Measurements from ENCODE around the gene SEMA3C. TPM values are rescaled to one million over a fixed set of nuclear protein-coding genes. Genes with fewer than 3 reads are reported as not detected.

Gene SEMA3C
- total RNA-seq, 2 donors from 2014 or later: 3.0 to 3.4 TPM

DNA sequence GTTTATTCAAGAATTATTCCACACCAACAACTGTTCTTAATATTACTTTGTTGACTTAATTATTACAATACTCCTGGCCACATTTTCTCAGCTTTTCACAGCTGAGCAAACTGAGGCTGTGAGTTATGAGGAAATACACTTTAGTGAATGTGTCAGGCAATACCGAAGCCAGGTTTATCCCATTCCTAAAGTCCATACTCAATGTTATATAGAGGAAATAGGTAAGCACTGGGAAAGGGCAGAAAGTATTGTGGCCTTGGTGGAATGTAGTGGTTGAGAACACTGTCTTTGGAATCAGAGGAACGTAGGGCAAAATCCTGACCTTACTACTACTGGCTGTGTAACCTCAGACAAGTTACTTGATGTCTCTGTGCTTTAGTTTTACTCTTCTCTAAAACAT lies 169.6 kb downstream of the SEMA3C start:
- peaks cover 14% of the 10 kb centered on the region for H3K4me1 ChIP-seq
- no peak for DNase-seq
- H3K4me3 ChIP-seq: no peak overlapping the region
- H3K36me3 ChIP-seq (replicated peaks in 1 of 2; ENCODE audit: insufficient read depth in 1 of 2, low read depth in 2 of 2): no peaks in the 10 kb centered on the region
- TF ChIP-seq POLR2A (IDR thresholded peaks at IDR 0.05): no peak
- TF ChIP-seq, protein P1, sequence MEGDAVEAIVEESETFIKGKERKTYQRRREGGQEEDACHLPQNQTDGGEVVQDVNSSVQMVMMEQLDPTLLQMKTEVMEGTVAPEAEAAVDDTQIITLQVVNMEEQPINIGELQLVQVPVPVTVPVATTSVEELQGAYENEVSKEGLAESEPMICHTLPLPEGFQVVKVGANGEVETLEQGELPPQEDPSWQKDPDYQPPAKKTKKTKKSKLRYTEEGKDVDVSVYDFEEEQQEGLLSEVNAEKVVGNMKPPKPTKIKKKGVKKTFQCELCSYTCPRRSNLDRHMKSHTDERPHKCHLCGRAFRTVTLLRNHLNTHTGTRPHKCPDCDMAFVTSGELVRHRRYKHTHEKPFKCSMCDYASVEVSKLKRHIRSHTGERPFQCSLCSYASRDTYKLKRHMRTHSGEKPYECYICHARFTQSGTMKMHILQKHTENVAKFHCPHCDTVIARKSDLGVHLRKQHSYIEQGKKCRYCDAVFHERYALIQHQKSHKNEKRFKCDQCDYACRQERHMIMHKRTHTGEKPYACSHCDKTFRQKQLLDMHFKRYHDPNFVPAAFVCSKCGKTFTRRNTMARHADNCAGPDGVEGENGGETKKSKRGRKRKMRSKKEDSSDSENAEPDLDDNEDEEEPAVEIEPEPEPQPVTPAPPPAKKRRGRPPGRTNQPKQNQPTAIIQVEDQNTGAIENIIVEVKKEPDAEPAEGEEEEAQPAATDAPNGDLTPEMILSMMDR (IDR thresholded peaks at IDR 0.05): no peak
- H3K27ac ChIP-seq: no peak overlapping the region
- no peaks in the 10 kb centered on the region for H3K9me3 ChIP-seq
- 42 to 55% methylated on average over 2 of the region's 2 CpGs for WGBS, 2 donors
- intact Hi-C loops (cut with DNase I): no loop called here
- ATAC-seq: peak; percentile 30
- H3K27me3 ChIP-seq: peaks cover 0 to 5% of the 10 kb centered on the region in 2 donors

- Histone ChIP-seq H3K27ac (peak overlapping the region in 1 of 4 donors; percentile 32), H3K27me3 (peaks cover 0 to 5% of the 10 kb centered on the region in 2 donors), H3K36me3 (replicated peaks in 1 of 2; ENCODE audit: insufficient read depth in 1 of 2, low read depth in 2 of 2) (no peaks in the 10 kb centered on the region), H3K4me3 (no peak overlapping the region), H3K9me3 (no peaks in the 10 kb centered on the region), H3K4me1 (peaks cover 14% of the 10 kb centered on the region)
- 17 to 33% methylated on average over 8 of the region's 8 CpGs for WGBS, 2 donors
- TF ChIP-seq, protein P1 (IDR thresholded peaks at IDR 0.05): no peak
- no peak for TF ChIP-seq POLR2A (IDR thresholded peaks at IDR 0.05)
- intact Hi-C loops (cut with DNase I): no loop called here
- ATAC-seq: peak; percentile 42
- DNase-seq: no peak
Observed at GRCh38 chr7:80748363-80749042, 170.3 kb downstream of the SEMA3C start.

DNA sequence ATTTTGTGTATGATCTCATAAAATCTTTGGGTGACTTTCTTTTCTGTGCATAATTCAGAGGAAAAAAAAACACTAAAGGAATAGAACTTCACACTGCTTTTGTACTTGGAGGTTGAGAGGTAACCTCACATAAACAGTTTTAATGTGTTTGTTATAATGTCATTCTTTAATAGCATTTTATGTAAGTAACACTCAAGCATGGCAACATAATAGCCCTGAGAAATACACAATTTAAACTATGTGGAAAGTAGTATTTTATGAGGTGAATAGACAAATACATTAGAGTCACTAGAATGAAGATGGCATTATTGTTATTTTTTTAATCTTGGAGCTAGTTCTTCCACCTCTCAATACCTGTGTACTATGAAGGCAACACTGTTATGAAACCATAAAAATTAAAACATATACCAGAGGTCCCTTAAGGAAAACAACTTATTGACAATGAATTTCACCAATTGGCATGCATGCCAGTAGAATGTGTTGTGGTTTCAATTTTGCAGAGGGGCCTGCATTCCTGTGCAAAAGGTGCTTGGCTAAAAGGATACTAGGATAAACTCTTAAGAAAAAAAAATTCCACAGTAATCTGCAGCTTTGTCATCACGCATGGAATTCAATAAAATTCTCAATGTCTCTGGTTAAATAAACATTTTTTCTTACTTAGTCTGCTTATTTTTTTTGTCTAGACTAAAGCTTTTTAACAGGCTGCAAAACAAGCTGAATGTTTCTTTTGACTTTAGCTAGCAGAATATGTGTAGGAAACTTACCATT lies 177.9 kb downstream of the SEMA3C start:
- ATAC-seq (no peak), DNase-seq (no peak)
- Histone ChIP-seq H3K4me1 (no peaks in the 10 kb centered on the region), H3K9me3 (no peaks in the 10 kb centered on the region), H3K36me3 (replicated peaks in 1 of 2; ENCODE audit: insufficient read depth in 1 of 2, low read depth in 2 of 2) (no peaks in the 10 kb centered on the region), H3K27me3 (no peaks in the 10 kb centered on the region), H3K27ac (no peak overlapping the region), H3K4me3 (no peak overlapping the region)
- TF ChIP-seq, protein P1 (IDR thresholded peaks at IDR 0.05): no peak
- no peak for TF ChIP-seq POLR2A (IDR thresholded peaks at IDR 0.05)
- WGBS, 2 donors: 62 to 66% methylated on average over 1 of the region's 1 CpG
- intact Hi-C loops (cut with DNase I): no loop called here

DNA sequence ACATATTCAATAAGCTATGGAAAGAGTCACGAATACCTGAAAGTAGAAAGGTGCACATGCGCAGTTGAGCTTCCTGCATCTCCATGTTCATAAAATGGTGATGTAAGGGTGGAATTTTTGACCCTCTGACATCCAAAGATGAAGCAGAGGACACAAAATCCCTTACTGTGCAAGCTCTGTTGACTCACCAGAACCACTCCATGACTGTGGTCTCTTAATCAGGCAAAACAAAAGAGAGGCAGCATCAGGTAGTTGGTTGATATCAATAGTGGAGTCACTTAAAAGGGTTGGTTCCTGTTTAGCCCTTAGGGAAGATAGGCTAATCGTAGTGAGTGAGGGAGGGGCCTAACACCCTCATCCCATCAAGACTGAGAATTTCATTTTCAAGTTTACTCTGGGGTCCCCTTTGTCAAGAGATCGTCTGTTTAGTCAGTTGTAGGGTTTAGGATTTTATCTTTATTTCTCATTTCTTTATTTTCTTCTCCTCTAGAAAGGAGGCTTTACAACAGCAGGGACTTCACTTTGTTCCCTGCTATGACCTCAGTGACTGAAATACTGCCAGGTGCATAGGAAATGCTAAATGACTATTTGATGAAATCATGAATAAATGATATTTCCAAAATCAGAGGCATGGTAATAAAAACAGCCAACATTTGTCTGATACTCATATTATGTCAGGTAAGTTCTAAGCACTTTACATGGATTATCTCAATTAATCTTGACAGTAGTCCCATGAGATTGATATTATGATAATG lies 182.3 kb downstream of the SEMA3C start:
- WGBS, 2 donors: 81 to 83% methylated on average over 4 of the region's 4 CpGs
- TF ChIP-seq, protein P1 (IDR thresholded peaks at IDR 0.05): no peak
- no peak for TF ChIP-seq POLR2A (IDR thresholded peaks at IDR 0.05)
- H3K4me1 ChIP-seq: no peaks in the 10 kb centered on the region
- H3K4me3 ChIP-seq: no peak overlapping the region
- no peaks in the 10 kb centered on the region for H3K27me3 ChIP-seq
- intact Hi-C loops (cut with DNase I): no loop called here
- H3K9me3 ChIP-seq: no peaks in the 10 kb centered on the region
- no peaks in the 10 kb centered on the region for H3K36me3 ChIP-seq (replicated peaks in 1 of 2; ENCODE audit: insufficient read depth in 1 of 2, low read depth in 2 of 2)
- no peak for ATAC-seq
- no peak for DNase-seq
- H3K27ac ChIP-seq: no peak overlapping the region
